Aorta (tissue), 5 donors: ENCODE data around the gene ARHGAP27. TPM values are rescaled to one million over a fixed set of nuclear protein-coding genes. Genes with fewer than 3 reads are reported as not detected.

ENCODE experiments used
- ATAC-seq: fragments of 200-7000 bp; cut with Tn5 transposase; one replicate; pipeline ENCODE4 v1.9.1; 2022; ENCODE audit warnings: moderate library complexity; ENCODE audit not compliant: low FRiP score
- DNase-seq, 2 donors: peaks; one replicate each; pipeline ENCODE4 v3.0.0-alpha.2; 2020
- H3K27ac ChIP-seq, 2 donors: one replicate each; pipeline ENCODE4 v1.5.1; 2013; ENCODE audit warnings: low read length in 2 of 2, mild to moderate bottlenecking in 2 of 2, moderate library complexity in 2 of 2, control low read depth in 1 of 2, inconsistent platforms in 1 of 2, low read depth in 1 of 2
- H3K27me3 ChIP-seq, 2 donors: one replicate each; pipeline ENCODE4 v1.6.1; 2013; ENCODE audit warnings: control low read depth in 1 of 2, low read length in 1 of 2, mild to moderate bottlenecking in 1 of 2, moderate library complexity in 1 of 2; ENCODE audit not compliant: insufficient read depth in 2 of 2, control insufficient read depth in 1 of 2
- H3K36me3 ChIP-seq, 2 donors: one replicate each; pipeline ENCODE4 v1.6.1; 2013; ENCODE audit warnings: control low read depth in 1 of 2, low read length in 1 of 2, mild to moderate bottlenecking in 1 of 2; ENCODE audit not compliant: insufficient read depth in 2 of 2, control insufficient read depth in 1 of 2
- H3K4me1 ChIP-seq, 2 donors: one replicate each; pipeline ENCODE4 v1.6.1; 2013; ENCODE audit warnings: low read length in 2 of 2, control low read depth in 1 of 2, mild to moderate bottlenecking in 1 of 2, moderate library complexity in 1 of 2; ENCODE audit not compliant: insufficient read depth in 2 of 2, control insufficient read depth in 1 of 2
- H3K4me3 ChIP-seq, 2 donors: one replicate each; pipeline ENCODE4 v1.5.1; 2013; ENCODE audit warnings: low read length in 2 of 2, control low read depth in 1 of 2, mild to moderate bottlenecking in 1 of 2
- H3K9me3 ChIP-seq: one replicate; pipeline ENCODE4 v1.6.1; 2013; ENCODE audit warnings: mild to moderate bottlenecking, low read length; ENCODE audit not compliant: control insufficient read depth
- WGBS, 2 donors: extraction: QIAGEN DNeasy Blood & Tissue Kit; methylation state at CpG; one replicate each; pipeline ENCODE4 v1.1.7; 2013; 5-methylcytosine and 5-hydroxymethylcytosine counted together
- intact Hi-C, 2 donors: fragments of 100-400 bp; cut with DNase I; formaldehyde crosslinking; loops; one replicate each; pipeline versions ENCODE4 v1.14.2 to v1.15.0; 2022
- polyA plus RNA-seq, 2 donors: library from polyadenylated mRNA; stranded (reverse); fragments of 200-250 nt; gene quantifications; one replicate each; pipeline ENCODE4 v1.2.3, GENCODE V29; 2013
- total RNA-seq, 2 donors: library from RNA; stranded (reverse); fragmentation: NEBNext Ultra II Directional; extraction: Animal tissue kit (Norgen Biotek cat#: 25700); gene quantifications; one replicate each; pipeline ENCODE4 v1.2.1, GENCODE V29; 2021
- donor health status: healthy with polysubstance abuse.
- donor health status: Bipolar disorder and iron deficiency.
- donor health status: DM: no; HTN: no; CAD: no.
- donor health status: DM: no; HTN: no; CAD: no.
- donor health status: DM: yes; HTN: yes; CAD: no.

ARHGAP27 gene
- total and polyA plus RNA-seq, 4 donors = 5.4 to 41.0 (median 13.6) TPM

GRCh38 chr17:45370949-45371413, 61.7 kb downstream of the ARHGAP27 start:
- Histone ChIP-seq H3K27ac (peak overlapping the region in 1 of 2 donors; percentile 43), H3K9me3 (no peaks in the 10 kb centered on the region), H3K36me3 (no peaks in the 10 kb centered on the region), H3K4me1 (no peaks in the 10 kb centered on the region), H3K4me3 (no peak overlapping the region), H3K27me3 (no peaks in the 10 kb centered on the region)
- intact Hi-C loops = loop anchor here in 1 of 2 donors (5.0 kb wide), 2 partner anchors 54 to 79 kb away; partner anchors contain the start of gene MAP3K14
- peak in 1 of 2 donors; percentile 1 for DNase-seq
- ATAC-seq = no peak
- WGBS, 2 donors = 84% methylated on average over 8 of the region's 8 CpGs

DNA sequence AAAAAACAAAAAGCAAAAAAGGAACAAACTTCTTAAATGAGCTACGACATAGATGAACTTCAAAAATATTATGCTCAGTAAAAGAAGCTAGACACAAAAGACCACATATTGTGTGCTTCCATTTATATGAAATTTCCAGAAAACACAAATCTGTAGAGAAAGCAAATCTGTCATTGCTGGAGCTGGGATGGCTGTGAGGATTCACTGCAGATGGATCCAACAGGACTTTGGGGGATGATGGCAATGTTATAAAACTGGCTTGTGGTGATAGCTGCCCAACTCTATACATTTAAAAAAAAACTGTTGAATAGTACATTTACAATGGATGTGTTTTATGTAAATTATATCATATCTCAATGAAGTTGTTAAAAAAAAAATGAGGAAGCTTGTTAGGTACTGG, 63.2 kb downstream of the ARHGAP27 start:
- DNase-seq (no peak), ATAC-seq (no peak)
- H3K9me3 ChIP-seq = no peaks in the 10 kb centered on the region
- no peak overlapping the region for H3K4me3 ChIP-seq
- no peaks in the 10 kb centered on the region for H3K36me3 ChIP-seq
- 93% methylated on average over 1 of the region's 1 CpG for WGBS, 2 donors
- no peak overlapping the region for H3K27ac ChIP-seq
- H3K4me1 ChIP-seq = no peaks in the 10 kb centered on the region
- intact Hi-C loops = loop anchor here in 1 of 2 donors (2.0 kb wide), 1 partner anchor 49 kb away; no protein-coding TSS in a partner anchor
- no peaks in the 10 kb centered on the region for H3K27me3 ChIP-seq

- H3K9me3 ChIP-seq = no peaks in the 10 kb centered on the region
- H3K27me3 ChIP-seq = no peaks in the 10 kb centered on the region
- no peak overlapping the region for H3K4me3 ChIP-seq
- no peaks in the 10 kb centered on the region for H3K36me3 ChIP-seq
- intact Hi-C loops = loop anchor here in 1 of 2 donors (2.0 kb wide), 1 partner anchor 48 kb away; no protein-coding TSS in a partner anchor
- DNase-seq (no peak), ATAC-seq (no peak)
- H3K4me1 ChIP-seq = no peaks in the 10 kb centered on the region
- H3K27ac ChIP-seq = no peak overlapping the region
Measured at GRCh38 chr17:45368651-45369050, 64.0 kb downstream of the ARHGAP27 start.

DNA sequence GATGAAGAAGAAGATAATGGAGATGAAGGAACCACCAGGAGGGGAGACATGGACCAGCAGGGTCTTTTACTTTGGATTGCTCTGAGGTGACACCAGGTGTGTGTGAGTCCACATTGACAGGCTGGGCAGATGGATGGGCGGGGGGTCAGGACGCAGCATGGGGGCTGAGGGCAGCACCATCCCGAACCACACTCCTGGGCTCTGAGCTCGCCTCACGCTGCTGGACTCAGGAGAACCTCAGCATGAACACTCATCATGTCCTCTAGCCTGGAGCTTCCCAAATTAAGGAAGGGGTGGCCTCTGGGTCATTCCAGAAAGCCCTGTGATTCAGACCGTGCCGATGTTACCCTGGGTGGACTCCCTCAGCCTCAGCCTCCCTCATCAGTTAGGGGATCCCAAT, 65.5 kb downstream of the ARHGAP27 start:
- H3K9me3 ChIP-seq = no peaks in the 10 kb centered on the region
- ATAC-seq (no peak), DNase-seq (peak in 1 of 2 donors; percentile 61)

GRCh38 chr17:45366691-45367090, 66.0 kb downstream of the ARHGAP27 start:
- H3K27me3 ChIP-seq = no peaks in the 10 kb centered on the region
- H3K36me3 ChIP-seq = no peaks in the 10 kb centered on the region
- ATAC-seq (no peak), DNase-seq (peak in 1 of 2 donors; percentile 44)
- H3K9me3 ChIP-seq = no peaks in the 10 kb centered on the region
- no peak overlapping the region for H3K27ac ChIP-seq
- intact Hi-C loops = no loop called here
- no peak overlapping the region for H3K4me3 ChIP-seq
- H3K4me1 ChIP-seq = no peaks in the 10 kb centered on the region
- 87 to 89% methylated on average over 6 of the region's 6 CpGs for WGBS, 2 donors

More for the DNA sequence above, 65.5 kb downstream of the ARHGAP27 start:
- Histone ChIP-seq H3K27me3 (no peaks in the 10 kb centered on the region), H3K36me3 (no peaks in the 10 kb centered on the region), H3K27ac (no peak overlapping the region), H3K4me3 (no peak overlapping the region), H3K4me1 (no peaks in the 10 kb centered on the region)
- WGBS, 2 donors = 96% methylated on average over 7 of the region's 7 CpGs
- intact Hi-C loops = no loop called here

GRCh38 chr17:45366049-45366448, 66.6 kb downstream of the ARHGAP27 start:
- no peaks in the 10 kb centered on the region for H3K9me3 ChIP-seq
- ATAC-seq (no peak), DNase-seq (no peak)
- no peak overlapping the region for H3K27ac ChIP-seq
- no peak overlapping the region for H3K4me3 ChIP-seq
- H3K4me1 ChIP-seq = no peaks in the 10 kb centered on the region
- no peaks in the 10 kb centered on the region for H3K27me3 ChIP-seq
- no peaks in the 10 kb centered on the region for H3K36me3 ChIP-seq
- intact Hi-C loops = no loop called here
- 32 to 67% methylated on average over 3 of the region's 3 CpGs for WGBS, 2 donors

GRCh38 chr17:45364531-45365390, 67.9 kb downstream of the ARHGAP27 start:
- no peak overlapping the region for H3K4me3 ChIP-seq
- no peak for ATAC-seq
- H3K9me3 ChIP-seq = no peaks in the 10 kb centered on the region
- no peaks in the 10 kb centered on the region for H3K4me1 ChIP-seq
- intact Hi-C loops = no loop called here
- H3K36me3 ChIP-seq = no peaks in the 10 kb centered on the region
- DNase-seq = peak in 1 of 2 donors; percentile 63
- 77 to 80% methylated on average over 17 of the region's 17 CpGs for WGBS, 2 donors
- H3K27me3 ChIP-seq = no peaks in the 10 kb centered on the region
- H3K27ac ChIP-seq = no peak overlapping the region

DNA sequence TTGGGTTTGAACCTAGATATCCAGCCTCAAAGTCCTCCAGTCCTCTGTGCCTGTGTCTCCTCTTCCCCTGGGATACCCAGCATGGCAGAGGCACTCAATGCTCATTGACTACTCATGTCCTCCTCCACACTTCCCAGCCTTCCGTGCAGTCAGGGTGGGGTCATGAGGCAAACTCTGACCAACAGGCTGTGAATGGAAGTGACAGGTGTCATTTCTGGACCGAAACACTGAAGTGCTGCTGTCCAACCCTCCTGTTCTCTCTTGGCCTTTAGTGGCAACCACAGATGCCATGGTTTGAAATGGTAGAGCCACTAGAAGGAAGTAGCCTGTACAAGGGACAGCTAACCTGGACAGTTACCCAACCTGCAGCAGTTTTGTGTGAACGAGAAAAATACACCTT, 69.2 kb downstream of the ARHGAP27 start:
- intact Hi-C loops = no loop called here
- Histone ChIP-seq H3K4me1 (no peaks in the 10 kb centered on the region), H3K9me3 (no peaks in the 10 kb centered on the region), H3K4me3 (no peak overlapping the region), H3K27ac (no peak overlapping the region), H3K27me3 (no peaks in the 10 kb centered on the region), H3K36me3 (no peaks in the 10 kb centered on the region)
- no peak for ATAC-seq
- peak in 1 of 2 donors; percentile 9 for DNase-seq
- WGBS, 2 donors = 87 to 92% methylated on average over 3 of the region's 3 CpGs

- WGBS, 2 donors = 72 to 73% methylated on average over 4 of the region's 4 CpGs
- no peaks in the 10 kb centered on the region for H3K9me3 ChIP-seq
- no peak overlapping the region for H3K4me3 ChIP-seq
- peak in 1 of 2 donors; percentile 69 for DNase-seq
- no peak overlapping the region for H3K27ac ChIP-seq
- no peak for ATAC-seq
- H3K27me3 ChIP-seq = no peaks in the 10 kb centered on the region
- intact Hi-C loops = no loop called here
- H3K4me1 ChIP-seq = no peaks in the 10 kb centered on the region
- no peaks in the 10 kb centered on the region for H3K36me3 ChIP-seq
Measured at GRCh38 chr17:45361976-45362375, 70.7 kb downstream of the ARHGAP27 start.
